Epithelial cell of proximal tubule (primary cell): ENCODE results near the gene C12orf54. TPM values are rescaled to one million over a fixed set of nuclear protein-coding genes. Genes with fewer than 3 reads are reported as not detected.
"Not testable (repeated sequence)": the region's sequence is repeated elsewhere in the genome, so short reads cannot be mapped to it uniquely, and the experiment has no call there.

Experiments
- DNase-seq: peaks from one replicate; pipeline ENCODE4 v3.0.0-alpha.2; 2011; ENCODE audit warnings: low read depth
- H3K4me3 ChIP-seq: 2 replicates; pipeline ENCODE4 v1.5.1; 2011; ENCODE audit warnings: low read depth, mild to moderate bottlenecking, low read length
- total RNA-seq: library from RNA; depleted of rRNA; stranded (reverse); fragments of >200 nt; gene quantifications from 2 replicates; pipeline ENCODE4 v1.2.3, GENCODE V29; 2015
- TF ChIP-seq, protein P1 (sequence below): conservative IDR thresholded peaks from 2 replicates; pipeline ENCODE4 v1.5.1; 2012; ENCODE audit warnings: low read depth, mild to moderate bottlenecking, low read length

The C12orf54 gene
- total RNA-seq, 1 donor from 2014 or later = not detected

DNA sequence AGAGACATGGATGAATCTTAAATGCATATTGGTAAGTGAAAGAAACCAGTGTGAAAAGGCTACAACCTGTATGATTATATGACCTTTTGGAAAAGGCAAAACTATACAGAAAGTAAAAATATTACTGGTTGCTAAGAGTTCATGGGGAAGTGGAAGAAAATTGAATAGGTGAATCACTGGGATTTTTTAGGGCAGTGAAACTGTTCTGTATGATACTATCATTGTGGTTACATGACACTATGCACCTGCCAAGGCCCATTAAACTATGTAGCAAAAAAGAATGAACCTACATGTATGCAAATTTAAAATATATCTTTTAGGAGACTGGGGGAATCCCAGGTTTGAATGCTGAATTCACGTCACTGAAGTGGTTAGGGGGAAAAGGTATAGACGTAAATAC lies 30.6 kb downstream of the C12orf54 start:
- TF ChIP-seq, protein P1, sequence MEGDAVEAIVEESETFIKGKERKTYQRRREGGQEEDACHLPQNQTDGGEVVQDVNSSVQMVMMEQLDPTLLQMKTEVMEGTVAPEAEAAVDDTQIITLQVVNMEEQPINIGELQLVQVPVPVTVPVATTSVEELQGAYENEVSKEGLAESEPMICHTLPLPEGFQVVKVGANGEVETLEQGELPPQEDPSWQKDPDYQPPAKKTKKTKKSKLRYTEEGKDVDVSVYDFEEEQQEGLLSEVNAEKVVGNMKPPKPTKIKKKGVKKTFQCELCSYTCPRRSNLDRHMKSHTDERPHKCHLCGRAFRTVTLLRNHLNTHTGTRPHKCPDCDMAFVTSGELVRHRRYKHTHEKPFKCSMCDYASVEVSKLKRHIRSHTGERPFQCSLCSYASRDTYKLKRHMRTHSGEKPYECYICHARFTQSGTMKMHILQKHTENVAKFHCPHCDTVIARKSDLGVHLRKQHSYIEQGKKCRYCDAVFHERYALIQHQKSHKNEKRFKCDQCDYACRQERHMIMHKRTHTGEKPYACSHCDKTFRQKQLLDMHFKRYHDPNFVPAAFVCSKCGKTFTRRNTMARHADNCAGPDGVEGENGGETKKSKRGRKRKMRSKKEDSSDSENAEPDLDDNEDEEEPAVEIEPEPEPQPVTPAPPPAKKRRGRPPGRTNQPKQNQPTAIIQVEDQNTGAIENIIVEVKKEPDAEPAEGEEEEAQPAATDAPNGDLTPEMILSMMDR = no peak

DNA sequence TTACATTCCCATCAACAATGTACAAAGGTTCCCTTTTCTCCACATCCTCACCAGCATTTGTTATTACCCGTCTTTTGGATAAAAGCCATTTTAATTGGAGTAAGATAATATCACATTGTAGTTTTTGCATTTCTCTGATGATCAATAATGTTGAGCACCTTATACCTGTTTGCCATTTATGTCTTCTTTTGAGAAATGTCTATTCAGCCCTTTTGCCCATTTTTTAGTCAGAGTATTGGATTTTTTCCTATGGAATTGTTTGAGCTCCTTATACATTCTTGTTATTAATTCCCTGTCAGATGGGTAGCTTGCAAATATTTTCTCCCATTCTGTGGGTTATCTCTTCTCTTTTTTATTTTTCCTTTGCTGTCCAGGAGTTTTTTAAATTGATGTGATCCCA lies 32.4 kb downstream of the C12orf54 start:
- no peak for DNase-seq
- TF ChIP-seq, protein P1 = no peak
- H3K4me3 ChIP-seq = no peak overlapping the region

More for the DNA sequence above, 30.6 kb downstream of the C12orf54 start:
- DNase-seq = no peak
- no peak overlapping the region for H3K4me3 ChIP-seq

DNA sequence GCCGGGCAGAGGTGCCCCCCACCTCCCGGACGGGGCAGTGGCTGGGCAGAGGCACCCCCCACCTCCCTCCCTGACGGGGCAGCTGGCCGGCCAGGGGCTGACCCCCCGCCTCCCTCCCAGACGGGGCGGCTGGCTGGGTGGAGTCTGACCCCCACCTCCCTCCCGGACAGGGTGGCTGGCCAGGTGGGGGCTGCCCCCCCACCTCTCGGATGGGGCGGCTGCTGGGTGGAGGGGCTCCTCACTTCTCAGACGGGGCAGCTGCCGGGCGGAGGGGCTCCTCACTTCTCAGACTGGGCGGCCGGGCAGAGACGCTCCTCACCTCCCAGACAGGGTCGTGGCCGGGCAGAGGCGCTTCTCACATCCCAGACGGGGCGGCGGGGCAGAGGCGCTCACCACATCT lies 38.1 kb downstream of the C12orf54 start:
- H3K4me3 ChIP-seq, DNase-seq: not testable (repeated sequence)

DNA sequence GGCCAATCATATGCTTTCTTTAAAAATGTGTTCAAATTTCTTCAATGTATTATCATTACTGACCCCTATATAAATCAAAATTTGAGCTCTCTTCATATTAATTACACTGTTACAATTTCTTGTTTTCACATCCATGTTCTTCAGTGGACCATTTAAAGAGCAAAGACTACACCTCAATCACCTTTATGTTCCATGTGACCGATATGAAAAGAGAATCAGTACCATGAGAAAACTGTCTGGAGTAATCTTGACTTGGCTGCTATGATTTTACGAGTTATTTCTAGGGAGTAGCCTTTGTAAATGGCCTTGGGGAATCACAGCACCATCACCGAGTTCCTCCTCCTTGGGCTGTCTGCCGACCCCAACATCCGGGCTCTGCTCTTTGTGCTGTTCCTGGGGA lies 43.0 kb downstream of the C12orf54 start, which contains the start of gene OR8S1:
Gene OR8S1, plus strand, starts transcription at position 301 of the 400 bp plus-strand sequence. Its CDS starts 0 bp downstream, at position 301.
- no peak for DNase-seq
- TF ChIP-seq, protein P1 = no peak
- no peak within 1 kb of the TSS for H3K4me3 ChIP-seq

DNA sequence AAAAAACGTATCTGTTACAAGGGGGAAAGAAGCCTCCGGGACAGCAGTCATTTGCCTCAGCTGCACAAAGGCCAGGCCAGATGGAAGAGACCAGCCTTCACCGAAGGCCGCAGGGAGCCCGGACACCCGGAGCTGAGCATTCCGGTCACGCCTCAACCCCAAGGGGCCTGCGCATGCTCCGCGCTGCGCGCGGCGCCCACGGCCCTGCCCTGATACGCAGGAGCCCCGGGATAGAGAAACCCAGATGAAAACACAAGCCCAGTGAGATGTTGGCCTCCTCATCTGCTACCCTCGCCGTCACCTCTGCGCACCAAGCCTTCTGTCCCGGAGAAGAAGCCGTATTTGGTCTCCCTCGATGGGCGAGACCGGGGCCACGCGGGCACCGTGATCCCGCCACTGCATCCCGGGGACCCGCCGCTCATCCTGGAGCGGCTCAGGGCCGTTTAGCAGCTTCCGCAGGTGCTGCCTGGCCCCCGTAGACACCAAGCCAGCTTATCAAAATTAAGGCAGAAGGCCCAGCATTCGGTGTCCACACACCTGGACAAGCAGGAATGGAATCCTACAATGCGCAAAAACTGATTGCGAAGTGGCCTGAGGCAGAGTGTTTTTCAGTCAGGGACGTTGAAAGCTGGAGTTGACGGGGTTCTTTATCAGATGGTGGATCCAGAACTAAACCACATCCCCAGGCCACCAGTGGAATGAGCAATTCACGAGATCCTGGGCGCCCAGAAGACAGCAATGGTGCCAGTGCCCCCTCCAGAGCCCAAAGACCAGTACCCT lies 45.8 kb downstream of the C12orf54 start:
- no peak for DNase-seq
- no peak overlapping the region for H3K4me3 ChIP-seq
- TF ChIP-seq, protein P1 = no peak

DNA sequence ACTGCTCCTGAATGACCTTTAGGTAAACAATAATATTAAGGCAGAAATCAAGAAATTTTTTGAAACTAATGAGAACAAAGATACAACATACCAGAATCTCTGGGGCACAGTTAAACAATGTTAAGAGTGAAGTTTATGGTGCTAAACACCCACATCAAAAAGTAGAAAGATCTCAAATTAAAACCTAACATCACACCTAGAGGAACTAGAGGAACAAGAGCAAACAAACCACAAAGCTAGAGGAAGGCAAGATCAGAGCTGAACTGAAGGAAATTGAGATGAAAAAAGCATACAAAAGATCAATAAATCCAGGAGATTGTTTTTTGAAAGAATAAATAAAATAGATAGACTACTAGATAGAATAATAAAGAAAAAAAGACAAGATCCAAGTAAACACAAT lies 50.3 kb downstream of the C12orf54 start:
- H3K4me3 ChIP-seq = no peak overlapping the region
- TF ChIP-seq, protein P1 = no peak
- DNase-seq = no peak

DNA sequence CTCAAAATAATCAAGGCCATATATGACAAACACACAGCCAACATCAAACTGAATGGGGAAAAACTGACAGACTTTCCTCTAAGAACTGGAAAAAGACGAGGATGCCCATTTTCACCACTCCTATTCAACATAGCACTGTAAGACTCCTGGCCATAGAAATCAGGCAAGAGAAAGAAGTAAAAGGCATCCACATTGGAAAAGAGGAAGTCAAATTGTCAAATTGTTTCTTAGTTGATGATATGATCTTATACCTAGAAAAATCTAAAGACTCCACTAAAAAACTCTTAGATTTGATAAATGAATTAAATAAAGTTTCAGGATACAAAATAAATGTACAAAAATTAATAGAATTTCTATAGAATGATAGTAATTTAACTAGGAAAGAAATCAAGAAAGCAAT lies 54.3 kb downstream of the C12orf54 start:
- TF ChIP-seq, protein P1 = no peak
- H3K4me3 ChIP-seq = no peak overlapping the region
- DNase-seq = no peak
